Nephron (organoid): ENCODE measurements around the gene CRYBB1.

Experiments used
- H3K27ac Mint-ChIP-seq, 3 experiments: 2 replicates each; pipeline ENCODE4 v1.8.0; 2020; ENCODE audit warnings: mixed read lengths in 3 of 3, mild to moderate bottlenecking in 2 of 3, moderate library complexity in 1 of 3
- H3K27me3 Mint-ChIP-seq: 2 replicates; pipeline ENCODE4 v1.8.0; 2021; ENCODE audit warnings: low read depth, mild to moderate bottlenecking, moderate library complexity, mixed read lengths
- H3K36me3 Mint-ChIP-seq: 2 replicates; pipeline ENCODE4 v1.8.0; 2020; ENCODE audit warnings: low read depth, mixed read lengths
- H3K4me1 Mint-ChIP-seq: 2 replicates; pipeline ENCODE4 v1.8.0; 2020; ENCODE audit warnings: mixed read lengths
- H3K4me3 Mint-ChIP-seq, 3 experiments: 2 replicates each; pipeline ENCODE4 v1.8.0; 2020; ENCODE audit warnings: mild to moderate bottlenecking in 3 of 3, mixed read lengths in 3 of 3, moderate library complexity in 2 of 3
- H3K9me3 Mint-ChIP-seq: 2 replicates; pipeline ENCODE4 v1.8.0; 2020; ENCODE audit warnings: mixed read lengths
- CTCF ChIP-seq, 3 experiments: fragments of 200-600 bp; sonication (generic); IDR thresholded peaks; one replicate each; pipeline ENCODE4 v1.5.0; 2021; ENCODE audit warnings: antibody characterized with exemption in 3 of 3; ENCODE audit not compliant: unreplicated experiment in 3 of 3

Gene CRYBB1

GRCh38 chr22:26632422-26633155 is 14.8 kb upstream of the CRYBB1 start:
- no peak overlapping the region for H3K27ac Mint-ChIP-seq

GRCh38 chr22:26631282-26631681 is 13.5 kb upstream of the CRYBB1 start:
- Mint-ChIP-seq H3K27ac (no peak overlapping the region), H3K9me3 (peaks cover 5% of the 10 kb centered on the region), H3K4me1 (no peaks in the 10 kb centered on the region), H3K27me3 (peaks cover 10% of the 10 kb centered on the region), H3K4me3 (no peak overlapping the region), H3K36me3 (no peaks in the 10 kb centered on the region)
- no peak for TF ChIP-seq CTCF (IDR thresholded peaks at IDR 0.05; ENCODE audit: unreplicated experiment in 3 of 3)

More at GRCh38 chr22:26632422-26633155, 14.8 kb upstream of the CRYBB1 start:
- Mint-ChIP-seq H3K4me3 (no peak overlapping the region), H3K4me1 (no peaks in the 10 kb centered on the region), H3K36me3 (no peaks in the 10 kb centered on the region), H3K9me3 (peaks cover 5% of the 10 kb centered on the region), H3K27me3 (peaks cover 9% of the 10 kb centered on the region)
- TF ChIP-seq CTCF (IDR thresholded peaks at IDR 0.05; ENCODE audit: unreplicated experiment in 3 of 3), result no peak

DNA sequence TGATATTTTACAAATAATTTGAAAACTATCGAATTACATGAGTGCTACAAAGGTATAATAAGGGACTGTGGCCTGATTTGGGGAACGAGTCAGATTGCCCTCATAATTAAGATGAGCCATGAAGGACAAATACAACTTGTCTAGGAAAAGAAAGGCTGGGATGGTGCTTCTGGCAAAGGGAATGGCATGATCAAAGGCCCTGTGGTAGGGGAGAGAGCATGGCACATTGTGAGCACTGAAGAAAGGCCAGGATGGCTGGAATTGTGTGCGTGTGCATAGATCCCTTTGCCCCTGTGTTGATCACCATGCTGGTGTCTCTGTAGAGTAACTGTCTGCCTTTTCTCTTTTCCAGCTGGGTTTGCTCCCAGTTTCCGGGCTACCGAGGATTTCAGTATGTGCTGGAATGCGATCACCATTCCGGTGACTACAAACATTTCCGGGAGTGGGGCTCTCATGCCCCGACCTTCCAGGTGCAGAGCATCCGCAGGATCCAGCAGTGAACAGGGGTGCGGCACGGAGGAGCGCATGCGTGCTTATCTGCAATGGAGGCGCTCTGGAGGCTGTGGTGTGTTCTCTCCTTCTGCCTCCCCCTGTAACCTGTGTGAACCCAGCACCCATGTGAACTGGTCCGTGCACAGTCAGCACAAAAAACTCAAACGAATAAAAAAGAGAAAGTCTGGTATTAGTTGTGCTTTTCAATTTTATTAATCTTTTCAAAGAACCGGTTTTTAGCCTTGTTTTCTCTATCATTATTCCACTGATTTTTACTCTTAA is 12.3 kb upstream of the CRYBB1 start:
- Mint-ChIP-seq H3K36me3 (no peaks in the 10 kb centered on the region), H3K4me3 (no peak overlapping the region), H3K4me1 (no peaks in the 10 kb centered on the region), H3K27ac (no peak overlapping the region), H3K9me3 (peaks cover 5% of the 10 kb centered on the region), H3K27me3 (peaks cover 10% of the 10 kb centered on the region)
- TF ChIP-seq CTCF (IDR thresholded peaks at IDR 0.05; ENCODE audit: unreplicated experiment in 3 of 3), result no peak

DNA sequence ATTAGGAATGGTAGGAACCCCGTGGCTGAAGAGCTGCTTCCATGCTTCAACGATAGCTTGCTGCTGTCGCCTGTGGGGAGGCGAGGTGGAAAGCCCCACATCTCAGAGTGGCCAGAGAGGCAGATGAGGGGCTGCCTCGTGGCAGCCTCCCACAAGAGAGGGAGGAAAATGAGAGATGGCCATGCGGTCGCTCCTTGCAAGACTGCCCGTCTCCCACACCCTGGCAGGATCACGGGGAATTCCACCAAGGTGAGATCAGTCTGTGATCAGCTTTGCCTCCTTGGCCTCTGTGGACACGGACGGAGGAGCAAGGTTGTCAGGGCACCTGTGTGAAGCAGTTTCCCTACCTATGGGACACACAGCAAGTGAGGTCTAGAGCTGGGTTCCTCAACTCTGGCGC is 7.0 kb upstream of the CRYBB1 start:
- TF ChIP-seq CTCF (IDR thresholded peaks at IDR 0.05; ENCODE audit: unreplicated experiment in 3 of 3), result no peak
- H3K4me1 Mint-ChIP-seq, result peaks cover 3% of the 10 kb centered on the region
- H3K4me3 Mint-ChIP-seq, result no peak overlapping the region
- peaks cover 8% of the 10 kb centered on the region for H3K27me3 Mint-ChIP-seq
- no peaks in the 10 kb centered on the region for H3K36me3 Mint-ChIP-seq
- no peak overlapping the region for H3K27ac Mint-ChIP-seq
- H3K9me3 Mint-ChIP-seq, result no peaks in the 10 kb centered on the region

DNA sequence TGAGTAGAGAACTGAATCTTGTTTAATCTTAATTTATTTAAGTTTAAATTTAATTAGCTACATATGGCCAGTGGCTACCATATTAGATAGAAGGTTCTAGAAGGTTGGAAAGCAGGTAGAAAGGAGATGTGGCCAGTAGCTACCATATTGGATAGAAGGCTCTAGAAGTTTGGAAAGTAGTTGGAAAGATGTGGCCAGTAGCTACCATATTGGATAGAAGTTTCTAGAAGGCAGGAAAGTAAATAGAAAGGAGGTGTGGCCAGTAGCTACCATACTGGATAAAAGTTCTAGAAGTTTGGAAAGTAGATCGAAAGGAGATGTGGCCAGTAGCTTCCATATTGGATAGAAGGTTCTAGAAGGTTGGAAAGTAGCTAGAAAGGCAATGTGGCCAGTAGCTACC is 6.2 kb upstream of the CRYBB1 start:
- Mint-ChIP-seq H3K27ac (no peak overlapping the region), H3K36me3 (no peaks in the 10 kb centered on the region), H3K4me3 (no peak overlapping the region), H3K27me3 (peaks cover 8% of the 10 kb centered on the region), H3K9me3 (no peaks in the 10 kb centered on the region), H3K4me1 (peaks cover 7% of the 10 kb centered on the region)
- no peak for TF ChIP-seq CTCF (IDR thresholded peaks at IDR 0.05; ENCODE audit: unreplicated experiment in 3 of 3)
